ENCODE data around the gene MSH3.

- TF ChIP-seq CTCF (optimal IDR thresholded peaks at IDR 0.05 in 1 of 3, IDR thresholded peaks at IDR 0.05 in 1 of 3, conservative IDR thresholded peaks at IDR 0.05 in 1 of 3; ENCODE audit: extremely low read depth in 1 of 3, insufficient read depth in 2 of 3, low read length in 3 of 3) (no peak), EZH2 (IDR thresholded peaks at IDR 0.05; ENCODE audit: low read length) (no peak)
These were observed 223.1 kb downstream of the MSH3 start for GRCh38 chr5:80877592-80877991.

All from keratinocyte (primary cell).